Body of pancreas (tissue), 4 donors: ENCODE data around the gene TOM1L2.

ENCODE experiments used
- CTCF ChIP-seq, 7 experiments: fragments of 450-650 bp in 4 of 7; fragments of 200-600 bp in 3 of 7; sonication (generic) in 3 of 7; IDR thresholded peaks; one replicate each; pipeline ENCODE4 v1.5.1; 2016 to 2019; ENCODE audit warnings: antibody characterized with exemption in 7 of 7
- POLR2A ChIP-seq, 3 donors: fragments of 450-650 bp; IDR thresholded peaks; one replicate each; pipeline ENCODE4 v1.6.1; 2016; ENCODE audit warnings: antibody characterized with exemption in 3 of 3, mild to moderate bottlenecking in 2 of 3

GRCh38 chr17:17950347-17950746 lies 21.9 kb downstream of the TOM1L2 start:
- TF ChIP-seq CTCF (IDR thresholded peaks at IDR 0.05) (no peak), POLR2A (IDR thresholded peaks at IDR 0.05) (no peak)
